ENCODE results near the gene CDK19.

- TF ChIP-seq PATZ1 (CRISPR knock-in tag; IDR thresholded peaks at IDR 0.05; ENCODE audit: borderline replicate concordance) (no peak), BACH2 (CRISPR knock-in tag; IDR thresholded peaks at IDR 0.05; ENCODE audit: borderline replicate concordance) (no peak), GLIS3 (CRISPR knock-in tag; IDR thresholded peaks at IDR 0.05) (no peak), CREB5 (CRISPR knock-in tag; IDR thresholded peaks at IDR 0.05; ENCODE audit: low read depth) (no peak)
These were observed 241.7 kb downstream of the CDK19 start for GRCh38 chr6:110573537-110573936.
